Spleen (tissue), 7 donors: Measurements from ENCODE around the gene SLC26A11.

Source experiments
- POLR2A ChIP-seq, 3 donors: fragments of 450-650 bp; IDR thresholded peaks; one replicate each; pipeline ENCODE4 v1.5.1; 2017; ENCODE audit warnings: antibody characterized with exemption in 3 of 3, mild to moderate bottlenecking in 1 of 3
- POLR2AphosphoS5 ChIP-seq, 3 donors: sonication (generic); formaldehyde crosslinking; IDR thresholded peaks; one replicate each; pipeline ENCODE4 v1.5.1; 2017; ENCODE audit warnings: antibody characterized with exemption in 3 of 3
- TF ChIP-seq, protein P1 (sequence below), 11 experiments: fragments of 200-600 bp in 7 of 11; fragments of 450-650 bp in 4 of 11; sonication (generic) in 4 of 11; IDR thresholded peaks in 8 of 11; conservative IDR thresholded peaks in 3 of 11; 1 replicate in 7 of 11; 2 replicates in 4 of 11; pipeline versions ENCODE4 v1.4.0 to v1.8.0; 2016 to 2021; ENCODE audit warnings: antibody characterized with exemption in 11 of 11, inconsistent platforms in 4 of 11, mild to moderate bottlenecking in 1 of 11
- donor health status: DM: no; HTN: no; CAD: no; lungs with moderate emphysema.
- donor health status: DM: no; HTN: no; CAD: no.
- donor health status: DM: no; HTN: no; CAD: no.

DNA sequence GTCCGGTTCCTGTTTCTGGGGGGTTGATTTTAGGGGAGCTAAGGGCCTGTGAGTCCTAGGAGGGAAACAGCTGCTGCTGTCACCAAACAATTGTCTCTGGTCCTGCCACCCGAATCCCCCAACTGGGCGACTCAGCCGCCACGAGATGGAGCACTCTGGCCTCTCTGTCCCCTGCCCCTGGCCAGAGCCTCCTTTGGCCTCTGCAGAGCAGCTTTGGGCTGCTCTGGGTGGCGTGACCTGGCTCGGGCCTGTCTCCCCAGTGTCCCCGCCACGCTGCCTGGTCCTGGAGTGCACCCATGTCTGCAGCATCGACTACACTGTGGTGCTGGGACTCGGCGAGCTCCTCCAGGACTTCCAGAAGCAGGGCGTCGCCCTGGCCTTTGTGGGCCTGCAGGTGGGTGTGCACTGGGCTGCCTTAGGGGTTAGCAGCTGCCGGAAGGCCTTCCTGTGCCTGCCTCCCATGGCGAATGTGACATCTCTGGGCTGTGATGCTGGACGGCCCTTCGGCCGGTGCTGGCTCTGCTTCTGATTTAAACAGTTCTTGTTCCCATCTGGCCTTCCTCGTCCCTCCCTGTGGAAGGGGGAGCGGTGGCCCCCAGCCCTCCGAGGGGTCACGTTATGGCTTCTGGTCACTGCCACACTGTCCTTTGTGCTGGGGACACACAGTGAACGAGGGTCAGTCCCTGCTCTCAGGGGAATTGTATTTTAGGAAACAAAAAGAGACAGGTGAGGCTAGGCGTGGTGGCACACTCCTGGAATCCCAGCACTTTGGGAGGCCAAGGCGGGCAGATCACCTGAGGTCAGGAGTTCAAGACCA lies 28.9 kb downstream of the SLC26A11 start:
- peak in 1 of 3 donors; percentile 9 for TF ChIP-seq POLR2AphosphoS5 (IDR thresholded peaks at IDR 0.05)
- TF ChIP-seq POLR2A (IDR thresholded peaks at IDR 0.05) = no peak
- TF ChIP-seq, protein P1, sequence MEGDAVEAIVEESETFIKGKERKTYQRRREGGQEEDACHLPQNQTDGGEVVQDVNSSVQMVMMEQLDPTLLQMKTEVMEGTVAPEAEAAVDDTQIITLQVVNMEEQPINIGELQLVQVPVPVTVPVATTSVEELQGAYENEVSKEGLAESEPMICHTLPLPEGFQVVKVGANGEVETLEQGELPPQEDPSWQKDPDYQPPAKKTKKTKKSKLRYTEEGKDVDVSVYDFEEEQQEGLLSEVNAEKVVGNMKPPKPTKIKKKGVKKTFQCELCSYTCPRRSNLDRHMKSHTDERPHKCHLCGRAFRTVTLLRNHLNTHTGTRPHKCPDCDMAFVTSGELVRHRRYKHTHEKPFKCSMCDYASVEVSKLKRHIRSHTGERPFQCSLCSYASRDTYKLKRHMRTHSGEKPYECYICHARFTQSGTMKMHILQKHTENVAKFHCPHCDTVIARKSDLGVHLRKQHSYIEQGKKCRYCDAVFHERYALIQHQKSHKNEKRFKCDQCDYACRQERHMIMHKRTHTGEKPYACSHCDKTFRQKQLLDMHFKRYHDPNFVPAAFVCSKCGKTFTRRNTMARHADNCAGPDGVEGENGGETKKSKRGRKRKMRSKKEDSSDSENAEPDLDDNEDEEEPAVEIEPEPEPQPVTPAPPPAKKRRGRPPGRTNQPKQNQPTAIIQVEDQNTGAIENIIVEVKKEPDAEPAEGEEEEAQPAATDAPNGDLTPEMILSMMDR (IDR thresholded peaks at IDR 0.05 in 8 of 11, conservative IDR thresholded peaks at IDR 0.05 in 3 of 11) = no peak
